ENCODE measurements around the gene CCDC85A.

DNA sequence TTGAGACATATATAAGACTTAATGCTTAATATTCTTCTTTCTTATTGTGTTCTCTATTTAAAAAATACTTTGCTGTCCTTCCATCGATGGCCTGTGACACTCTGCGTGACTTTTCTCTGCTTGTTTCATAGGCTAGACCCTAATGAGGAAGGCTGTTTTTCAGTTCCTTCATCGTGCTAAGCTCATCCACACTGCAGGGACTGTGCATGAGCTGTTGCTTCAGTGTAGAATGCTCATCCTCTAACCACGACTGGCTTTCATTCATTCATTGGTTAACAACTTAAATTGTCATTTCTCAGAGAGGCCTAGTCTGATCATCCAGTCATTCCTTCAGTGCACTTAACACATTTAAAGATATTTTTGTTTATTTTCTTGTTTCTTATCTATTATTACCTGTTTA is 134.4 kb downstream of the CCDC85A start:
- TF ChIP-seq, protein P1, sequence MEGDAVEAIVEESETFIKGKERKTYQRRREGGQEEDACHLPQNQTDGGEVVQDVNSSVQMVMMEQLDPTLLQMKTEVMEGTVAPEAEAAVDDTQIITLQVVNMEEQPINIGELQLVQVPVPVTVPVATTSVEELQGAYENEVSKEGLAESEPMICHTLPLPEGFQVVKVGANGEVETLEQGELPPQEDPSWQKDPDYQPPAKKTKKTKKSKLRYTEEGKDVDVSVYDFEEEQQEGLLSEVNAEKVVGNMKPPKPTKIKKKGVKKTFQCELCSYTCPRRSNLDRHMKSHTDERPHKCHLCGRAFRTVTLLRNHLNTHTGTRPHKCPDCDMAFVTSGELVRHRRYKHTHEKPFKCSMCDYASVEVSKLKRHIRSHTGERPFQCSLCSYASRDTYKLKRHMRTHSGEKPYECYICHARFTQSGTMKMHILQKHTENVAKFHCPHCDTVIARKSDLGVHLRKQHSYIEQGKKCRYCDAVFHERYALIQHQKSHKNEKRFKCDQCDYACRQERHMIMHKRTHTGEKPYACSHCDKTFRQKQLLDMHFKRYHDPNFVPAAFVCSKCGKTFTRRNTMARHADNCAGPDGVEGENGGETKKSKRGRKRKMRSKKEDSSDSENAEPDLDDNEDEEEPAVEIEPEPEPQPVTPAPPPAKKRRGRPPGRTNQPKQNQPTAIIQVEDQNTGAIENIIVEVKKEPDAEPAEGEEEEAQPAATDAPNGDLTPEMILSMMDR (IDR thresholded peaks at IDR 0.05): no peak
- TF ChIP-seq POLR2A (IDR thresholded peaks at IDR 0.05): no peak
